Pulmonary artery endothelial cell (primary cell): ENCODE results near the gene KCTD20. TPM values are rescaled to one million over a fixed set of nuclear protein-coding genes. Genes with fewer than 3 reads are reported as not detected.

Source experiments
- DNase-seq: peaks from one replicate; pipeline ENCODE4 v3.0.0-alpha.2; 2011; ENCODE audit warnings: low read depth, low spot score
- total RNA-seq: library from RNA; depleted of rRNA; stranded (reverse); fragments of >200 nt; gene quantifications from 2 replicates; pipeline ENCODE4 v1.2.3, GENCODE V29; 2014

KCTD20 gene
- total RNA-seq, 1 donor from 2014 or later, result 79.6 TPM

DNA sequence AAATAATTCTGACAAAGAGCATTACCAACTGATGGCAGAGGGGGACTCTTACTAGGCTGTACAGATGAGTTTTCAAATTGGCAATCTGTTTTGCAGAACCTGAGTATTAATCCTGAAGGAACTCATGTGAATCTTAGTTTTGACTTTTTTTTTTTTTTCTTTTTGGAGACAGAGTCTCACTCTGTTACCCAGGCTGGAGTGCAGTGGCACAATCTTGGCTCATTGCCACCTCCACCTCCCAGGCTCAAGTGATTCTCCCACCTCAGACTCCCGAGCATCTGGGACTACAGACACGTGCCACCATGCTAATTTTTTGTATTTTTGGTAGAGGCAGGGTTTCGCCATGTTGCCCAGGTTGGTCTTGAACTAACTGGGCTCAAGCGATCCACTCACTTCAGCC lies 49.3 kb downstream of the KCTD20 start:
- no peak for DNase-seq

DNA sequence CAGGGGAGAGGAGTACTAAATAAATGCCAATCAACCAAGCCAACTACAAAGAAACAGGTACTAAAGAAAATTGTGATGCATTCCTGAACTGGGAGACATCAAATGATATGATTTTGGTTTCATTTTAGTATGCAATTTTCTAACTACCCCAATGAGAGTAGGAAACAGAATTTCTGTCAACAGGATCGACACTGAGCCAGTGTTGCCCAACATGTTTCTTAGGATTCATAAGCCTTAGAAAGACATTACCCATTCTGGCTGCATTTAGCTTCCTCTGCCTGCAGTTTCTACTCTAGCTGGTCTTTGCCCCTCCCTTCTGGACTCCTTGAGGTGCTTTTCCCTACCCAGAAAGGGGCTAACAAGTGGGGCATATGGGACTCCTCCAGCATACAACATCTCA lies 49.8 kb downstream of the KCTD20 start:
- DNase-seq, result no peak

DNA sequence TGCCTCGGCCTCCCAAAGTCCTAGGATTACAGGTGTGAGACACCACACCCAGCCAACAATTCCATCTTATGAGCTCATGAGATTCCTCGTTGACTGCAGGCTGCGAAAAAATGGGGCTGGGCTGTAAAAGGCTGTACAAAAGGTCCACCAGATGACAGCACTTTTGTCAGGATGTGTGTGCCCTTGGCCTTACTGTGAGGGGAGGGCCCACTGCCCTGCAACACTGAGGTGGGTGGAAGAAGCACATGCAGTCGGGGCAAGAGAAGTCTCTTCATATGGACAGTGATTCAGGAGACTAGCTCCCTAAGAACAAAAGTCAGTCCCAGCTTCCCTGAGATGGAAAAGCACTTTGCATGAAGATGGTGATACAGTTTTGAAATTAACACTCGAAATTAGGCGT lies 50.5 kb downstream of the KCTD20 start:
- no peak for DNase-seq

DNA sequence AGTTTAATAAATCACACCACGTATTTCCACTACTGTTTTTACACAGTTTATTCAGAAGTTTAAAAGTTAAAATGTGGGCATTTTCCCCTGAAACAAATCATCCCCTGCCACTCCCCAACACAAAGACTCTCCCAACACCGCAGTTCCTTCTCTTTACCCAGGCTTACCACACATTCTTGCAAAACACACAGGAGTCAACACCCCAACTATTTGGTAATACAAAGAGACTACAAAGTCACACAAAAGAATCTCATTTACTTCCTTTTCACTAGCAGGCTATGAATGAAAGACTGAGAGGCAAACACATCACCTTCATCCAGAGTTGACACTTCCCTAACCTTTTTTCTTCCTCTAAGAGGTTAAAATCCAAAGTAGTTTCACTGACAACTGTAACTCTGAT lies 51.1 kb downstream of the KCTD20 start:
- DNase-seq, result no peak

DNA sequence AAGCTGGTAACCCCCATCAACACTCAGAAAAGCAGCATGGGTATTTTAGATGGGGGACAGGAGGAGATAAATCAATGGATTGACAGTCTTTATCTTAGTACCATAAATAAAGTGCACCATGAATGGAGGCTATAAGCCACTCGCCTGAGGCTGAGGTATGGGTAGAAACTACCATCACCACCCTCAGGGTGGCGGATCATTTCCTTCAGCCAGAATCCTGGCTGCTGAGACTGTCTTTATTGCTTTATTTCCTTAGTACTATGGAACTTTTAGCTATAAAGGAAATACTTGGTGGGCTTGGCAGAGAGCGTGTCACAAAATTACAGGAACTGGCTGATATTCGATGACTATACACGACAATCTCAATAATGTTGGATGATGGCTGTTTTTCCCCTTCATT lies 52.3 kb downstream of the KCTD20 start:
- no peak for DNase-seq

DNA sequence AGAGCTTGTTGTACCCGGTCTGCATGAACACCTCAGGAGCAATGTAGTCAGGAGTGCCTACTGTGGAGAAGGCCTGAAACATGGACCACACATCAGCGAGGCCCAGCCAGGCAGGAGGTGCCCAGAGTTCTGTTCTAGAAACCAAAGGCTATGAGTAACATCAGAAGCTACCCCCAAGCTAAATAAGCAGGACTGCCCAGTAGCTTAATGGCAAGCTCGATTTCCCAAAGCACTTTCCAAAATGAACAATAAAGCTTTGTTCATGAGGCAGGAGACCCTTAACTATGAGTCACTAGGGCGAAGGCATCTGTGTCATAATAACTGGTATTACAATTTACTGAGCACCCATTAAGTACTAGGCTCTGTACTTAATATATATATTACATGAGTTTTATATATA lies 57.1 kb downstream of the KCTD20 start:
- DNase-seq, result no peak

DNA sequence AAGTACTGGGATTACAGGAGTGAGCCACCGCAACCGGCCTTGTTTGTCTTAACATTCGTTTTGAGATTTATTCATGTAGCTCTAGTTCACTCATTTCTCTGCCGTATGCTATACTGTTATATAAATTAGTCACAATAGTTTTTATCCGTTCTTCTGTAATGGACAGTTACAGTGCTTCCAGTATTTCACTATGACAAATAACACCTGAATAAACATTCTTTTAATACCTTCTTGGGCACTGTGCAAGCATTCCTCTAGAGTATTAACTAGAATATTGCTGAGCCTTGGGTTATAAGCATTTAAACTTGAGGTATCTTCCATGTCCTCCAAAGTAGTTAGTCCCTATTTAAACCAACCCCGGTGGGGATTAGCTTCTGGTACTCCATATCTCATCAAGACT lies 58.9 kb downstream of the KCTD20 start:
- DNase-seq, result no peak

DNA sequence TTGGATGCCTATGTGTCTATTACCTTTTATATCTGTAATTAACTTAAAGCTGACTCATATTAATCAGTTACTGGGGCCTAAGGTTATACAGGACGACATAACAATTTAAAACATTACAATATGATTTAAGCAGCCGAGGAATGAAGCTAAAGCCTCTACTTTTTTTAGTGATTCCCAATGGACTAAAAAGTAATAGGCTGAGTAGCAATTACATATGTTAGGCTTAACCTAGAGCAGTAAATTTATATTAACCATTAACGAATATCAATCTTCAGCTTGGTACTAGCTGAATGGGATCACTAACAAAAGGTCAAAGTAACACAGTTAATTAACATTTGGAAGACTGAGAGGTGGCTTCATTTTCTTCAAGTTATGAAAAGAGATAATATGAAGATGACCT lies 61.4 kb downstream of the KCTD20 start:
- no peak for DNase-seq

DNA sequence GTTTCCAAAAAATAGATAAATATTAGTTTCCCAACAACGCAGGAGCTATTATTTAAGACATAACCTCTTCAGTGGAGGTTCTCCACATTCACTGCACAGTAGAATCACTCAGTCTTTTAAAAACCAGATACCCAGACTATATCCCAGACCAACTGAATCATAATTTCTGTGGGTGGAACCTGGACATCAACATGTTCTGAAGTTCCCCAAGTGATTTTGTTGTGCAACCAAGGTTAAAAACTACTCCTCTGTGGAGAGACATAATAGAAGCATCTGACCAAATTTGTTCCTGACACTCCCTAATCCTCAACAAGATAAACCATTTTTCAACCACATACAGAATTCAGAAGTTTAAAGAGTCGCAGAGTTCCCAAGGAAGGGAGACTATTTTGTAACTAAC lies 62.2 kb downstream of the KCTD20 start:
- no peak for DNase-seq

DNA sequence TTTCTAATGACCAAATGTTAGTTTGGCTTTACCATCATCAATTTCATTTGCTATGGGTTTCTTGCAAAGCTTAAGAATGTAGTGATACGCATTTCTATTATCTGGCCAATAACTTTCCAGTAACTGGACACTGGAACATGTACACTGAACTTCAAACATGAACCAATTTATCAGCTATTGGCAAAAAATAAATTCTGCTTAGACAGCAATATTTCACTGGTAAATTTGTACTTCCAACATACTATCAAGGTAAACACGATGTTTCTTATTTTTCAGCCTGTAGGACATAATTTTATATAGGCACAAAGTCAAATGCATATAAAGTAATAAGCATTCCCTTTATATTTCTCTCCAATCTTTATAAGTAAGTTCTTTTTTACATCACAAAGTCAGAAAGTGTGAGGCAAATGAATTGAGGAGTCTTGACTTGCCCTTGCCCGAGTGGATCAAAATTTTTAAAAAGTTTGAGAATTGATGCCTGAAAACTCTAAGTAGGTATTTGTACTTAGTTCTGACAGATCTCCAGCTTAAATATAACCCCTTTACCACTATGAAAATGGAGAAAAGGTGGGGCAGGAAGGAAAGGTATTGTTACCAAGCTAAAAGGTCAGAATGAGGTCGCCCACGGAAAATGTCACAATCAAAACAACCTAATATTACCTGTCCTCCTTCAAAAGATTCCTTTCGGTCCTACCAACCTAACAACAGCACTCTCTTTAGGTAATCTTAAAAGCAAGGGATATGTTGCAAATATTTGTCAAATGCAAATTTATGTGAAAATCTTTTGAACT lies 63.1 kb downstream of the KCTD20 start:
- no peak for DNase-seq

DNA sequence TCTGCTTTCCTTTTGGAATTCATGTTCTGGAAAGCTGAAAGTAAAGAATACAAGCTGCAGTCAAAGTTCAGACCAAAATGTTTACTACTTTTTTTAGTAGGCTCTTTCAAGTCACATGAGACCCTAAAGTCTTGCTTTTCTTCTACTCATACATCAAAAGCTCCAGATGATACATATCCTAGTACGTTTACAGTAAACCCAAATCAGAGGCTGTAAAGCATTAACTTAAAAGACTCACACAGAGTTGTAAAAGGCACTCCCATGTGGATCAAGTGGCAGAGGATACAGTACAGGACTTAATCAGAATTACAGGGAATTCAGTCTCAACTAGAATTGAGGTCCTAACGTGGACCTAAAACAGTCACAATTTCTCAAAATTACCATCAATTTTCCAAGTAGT lies 63.8 kb downstream of the KCTD20 start:
- no peak for DNase-seq

DNA sequence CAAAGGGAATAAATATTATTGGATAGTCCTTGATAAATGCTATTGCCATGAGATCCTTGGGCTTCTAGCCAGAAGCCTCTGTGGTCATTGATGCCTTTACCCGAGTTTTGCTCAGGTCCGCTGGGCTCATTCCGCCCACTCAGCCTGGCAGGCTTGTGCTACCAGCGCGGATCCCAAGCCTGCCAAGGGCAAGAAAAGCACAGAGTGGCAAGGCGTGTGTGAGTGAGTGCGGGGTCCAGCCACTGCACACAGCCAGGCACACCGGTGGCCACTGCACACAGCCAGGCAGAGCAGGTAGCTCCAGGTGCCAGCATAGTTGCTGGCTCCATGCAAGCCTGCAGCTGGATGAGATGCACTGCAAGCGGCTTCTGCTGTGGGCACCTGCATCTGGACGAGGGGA lies 65.7 kb downstream of the KCTD20 start:
- DNase-seq, result no peak

DNA sequence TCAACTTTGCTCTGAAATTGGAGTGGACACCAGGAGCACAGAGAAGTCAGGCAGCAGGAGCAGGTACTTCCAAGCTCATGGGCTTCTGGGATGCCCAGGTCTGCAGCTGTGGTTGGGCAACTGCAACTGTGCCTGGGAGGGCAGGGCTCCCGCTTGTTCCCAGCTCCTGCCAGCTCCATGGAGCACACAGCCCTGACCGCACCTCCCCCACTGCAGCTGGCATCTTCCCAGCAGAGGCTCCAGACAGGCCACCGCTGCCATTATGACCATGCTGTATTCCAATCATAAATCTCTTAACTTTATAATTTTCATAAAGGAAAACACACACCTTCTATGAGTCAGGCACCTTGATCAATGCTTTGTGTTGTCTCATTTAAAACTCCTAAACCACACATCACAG lies 67.6 kb downstream of the KCTD20 start:
- no peak for DNase-seq

DNA sequence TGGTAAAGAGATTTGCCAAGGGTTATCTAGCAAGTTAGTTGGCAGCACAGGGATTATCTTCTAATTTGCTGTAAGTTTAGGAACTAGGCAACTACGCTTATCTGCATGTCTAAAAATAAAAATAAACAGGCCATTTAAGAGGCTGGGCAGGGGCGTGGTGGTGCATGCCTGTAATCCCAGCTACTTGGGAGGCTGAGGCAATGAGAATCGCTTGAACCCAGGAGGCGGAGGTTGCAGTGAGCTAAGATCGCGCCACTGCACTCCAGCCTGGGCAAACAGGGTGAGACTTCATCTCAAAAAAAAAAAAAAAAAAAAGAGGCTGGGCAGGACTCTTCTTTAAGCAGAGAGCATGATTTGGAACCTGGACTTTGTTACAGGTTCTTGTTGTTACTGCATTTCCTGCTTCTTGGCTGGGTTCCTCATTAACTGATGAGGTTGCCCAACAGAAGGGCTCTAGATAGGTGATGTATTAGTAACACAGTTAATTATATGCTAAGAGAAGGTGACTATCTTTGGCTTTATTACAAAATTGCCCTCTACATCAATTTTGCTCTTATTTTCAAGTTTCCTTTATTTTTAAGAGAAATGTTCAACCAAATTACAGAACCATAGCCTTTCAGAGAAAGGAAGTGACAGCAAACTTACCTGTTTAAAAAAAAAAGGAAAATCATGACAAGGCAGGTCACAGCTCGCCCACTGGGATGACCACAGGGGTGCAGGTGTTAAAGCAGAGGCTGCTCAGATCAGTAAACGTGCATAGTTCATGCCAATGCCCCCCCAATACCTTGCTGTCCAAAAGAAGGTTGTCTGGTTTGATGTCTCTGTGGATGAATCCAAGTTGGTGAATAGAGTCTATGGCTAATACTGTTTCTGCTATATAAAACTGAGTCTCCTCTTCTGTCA lies 72.0 kb downstream of the KCTD20 start:
- no peak for DNase-seq

DNA sequence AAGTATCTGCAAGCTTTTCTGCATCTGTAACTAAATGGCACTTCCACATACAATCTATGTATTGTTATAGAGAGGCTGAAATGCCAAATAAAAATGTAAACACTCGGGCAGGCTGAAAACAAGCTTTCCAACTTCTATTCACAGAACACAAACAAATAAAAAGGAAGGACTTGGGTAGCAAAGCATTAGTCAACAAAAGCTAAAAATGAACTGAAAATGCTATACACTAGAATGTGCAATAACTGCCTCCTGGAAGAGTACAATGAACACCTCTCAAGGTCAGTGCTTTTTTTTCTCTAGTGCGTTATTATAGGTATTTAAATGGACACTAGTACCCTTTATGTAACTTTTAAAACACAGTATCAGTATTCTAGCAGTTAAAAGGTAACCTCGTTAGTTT lies 73.0 kb downstream of the KCTD20 start:
- DNase-seq, result no peak

DNA sequence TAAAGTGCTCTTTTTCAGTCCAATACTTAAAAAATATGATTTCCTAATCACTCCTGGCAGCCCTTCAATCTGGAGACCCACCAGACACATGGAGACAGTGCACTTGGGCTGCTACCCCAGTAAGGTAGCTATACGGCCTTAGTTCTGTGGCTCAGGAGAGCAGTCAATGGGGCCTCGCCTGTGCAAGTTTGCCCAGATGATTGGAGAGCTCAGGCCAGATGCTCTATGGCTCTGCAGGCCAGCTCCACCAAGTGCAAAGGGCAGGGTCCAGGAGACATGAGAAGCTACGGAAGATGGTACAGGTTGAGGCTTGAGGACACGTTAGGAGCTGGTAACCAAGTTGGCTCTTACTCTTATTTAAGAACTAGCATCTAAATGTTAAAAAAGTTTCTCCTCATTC lies 73.8 kb downstream of the KCTD20 start:
- DNase-seq, result no peak

DNA sequence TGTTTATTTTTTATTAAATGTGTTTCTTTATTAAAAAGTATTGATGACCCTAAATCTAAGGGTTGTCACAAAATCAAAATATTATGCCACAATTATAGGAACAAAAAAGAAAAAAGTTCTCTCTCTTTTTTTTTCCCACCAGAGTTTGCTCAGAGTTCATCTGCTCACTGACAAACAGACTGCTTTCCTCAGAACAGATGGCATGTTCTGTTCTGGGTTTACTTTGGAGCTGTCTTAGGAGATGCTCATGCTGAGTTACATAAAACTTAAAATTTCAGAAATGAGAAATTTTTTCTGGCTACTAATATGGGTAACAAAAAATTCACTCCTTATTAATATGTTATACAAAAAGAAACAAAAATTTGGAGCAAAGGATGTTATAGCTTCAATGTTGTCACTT lies 74.2 kb downstream of the KCTD20 start:
- no peak for DNase-seq

DNA sequence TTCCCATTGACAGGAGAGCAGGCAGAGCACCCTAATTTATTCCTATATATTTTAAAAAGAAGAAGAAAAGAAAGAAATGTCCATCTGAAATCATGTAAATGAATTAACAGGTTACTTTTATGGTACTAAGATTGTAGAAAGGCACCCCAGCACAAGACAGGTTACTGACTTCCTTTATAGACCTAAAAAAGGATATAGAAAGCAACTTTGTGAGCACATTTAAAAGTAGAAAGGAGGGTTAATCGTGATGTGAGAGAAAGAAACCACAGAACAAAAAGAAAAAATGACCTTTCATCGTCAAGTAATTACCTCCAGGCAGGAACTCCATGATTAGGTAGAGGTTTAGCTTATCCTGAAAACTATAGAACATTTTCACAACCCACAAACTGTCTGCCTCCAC lies 74.6 kb downstream of the KCTD20 start:
- no peak for DNase-seq

DNA sequence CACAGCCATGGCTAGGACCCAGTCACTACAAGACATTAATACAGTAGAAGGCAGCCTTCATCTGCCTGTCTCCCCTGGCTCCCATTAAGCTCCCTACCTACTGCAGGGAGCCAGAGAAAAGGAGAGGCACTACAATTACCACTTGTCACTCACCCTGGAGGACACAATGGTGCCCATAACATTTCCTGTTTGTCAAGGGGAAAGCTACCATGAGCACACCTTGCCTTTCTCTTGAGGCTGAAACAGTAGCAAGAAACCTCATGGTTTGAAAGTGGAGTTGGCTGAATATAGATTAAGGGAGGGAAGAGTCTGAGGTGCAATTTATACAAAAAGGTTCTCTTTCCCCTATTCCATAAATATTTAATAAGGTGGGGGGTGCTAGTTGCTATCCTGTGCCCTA lies 76.6 kb downstream of the KCTD20 start:
- no peak for DNase-seq

DNA sequence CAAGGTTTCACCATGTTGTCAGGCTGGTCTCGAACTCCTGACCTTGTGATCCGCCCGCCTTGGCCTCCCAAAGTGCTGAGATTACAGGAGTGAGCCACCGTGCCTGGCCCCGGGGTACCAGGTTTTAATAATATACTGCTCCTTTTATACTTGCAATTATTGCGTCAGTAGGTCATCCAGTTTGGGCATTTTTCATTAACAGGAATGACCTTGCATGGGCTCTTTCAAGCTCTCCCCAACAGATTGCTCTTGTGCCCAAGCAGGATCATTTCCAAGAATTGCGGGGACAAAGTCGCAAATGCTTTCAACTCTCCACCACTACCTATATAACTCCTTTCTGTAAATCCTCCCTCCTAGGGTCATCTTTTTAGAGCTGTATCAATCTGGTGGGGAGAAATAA lies 80.7 kb downstream of the KCTD20 start:
- no peak for DNase-seq

DNA sequence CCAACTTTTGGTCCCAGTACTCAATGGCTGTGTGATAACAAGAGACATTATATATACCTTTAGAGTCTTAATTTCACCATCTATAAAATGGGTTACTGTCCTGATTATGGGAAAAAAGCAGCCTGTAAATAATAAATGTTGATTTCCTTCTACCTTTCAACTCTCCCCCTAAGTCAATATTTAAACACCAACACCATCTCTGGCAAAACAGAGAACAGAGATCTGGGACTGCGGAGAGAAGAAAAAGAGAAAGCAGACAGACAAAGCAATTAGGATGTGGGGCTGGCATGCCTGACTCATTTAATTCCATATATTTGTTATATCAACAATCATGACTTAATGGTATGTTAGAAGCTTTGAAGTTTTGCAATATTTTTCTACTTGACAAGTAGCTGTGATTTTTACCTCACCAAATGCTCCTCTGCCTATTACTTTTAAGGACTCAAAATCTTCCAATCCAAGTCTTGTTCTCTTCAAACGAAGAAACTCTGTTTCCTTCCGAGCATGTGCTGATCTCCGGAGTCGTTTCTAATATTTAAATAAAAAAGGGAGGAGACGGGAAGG lies 81.2 kb downstream of the KCTD20 start:
- DNase-seq, result no peak

DNA sequence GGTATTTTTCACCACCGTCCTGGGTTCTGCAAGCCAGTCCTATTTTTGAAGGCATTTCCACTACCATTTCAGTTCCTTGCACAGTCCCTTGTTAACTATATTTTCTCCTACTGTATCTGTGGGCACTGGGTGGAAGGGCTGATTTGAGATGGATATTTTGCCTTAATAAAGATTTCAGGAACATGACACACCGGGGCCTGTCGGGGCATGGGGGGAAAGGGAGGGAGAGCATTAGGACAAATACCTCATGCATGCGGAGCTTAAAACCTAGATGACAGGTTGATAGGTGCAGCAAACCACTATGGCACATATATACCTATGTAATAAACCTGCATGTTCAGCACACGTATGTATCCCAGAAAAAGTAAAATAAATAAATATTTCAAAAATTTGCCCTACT lies 82.1 kb downstream of the KCTD20 start:
- no peak for DNase-seq

DNA sequence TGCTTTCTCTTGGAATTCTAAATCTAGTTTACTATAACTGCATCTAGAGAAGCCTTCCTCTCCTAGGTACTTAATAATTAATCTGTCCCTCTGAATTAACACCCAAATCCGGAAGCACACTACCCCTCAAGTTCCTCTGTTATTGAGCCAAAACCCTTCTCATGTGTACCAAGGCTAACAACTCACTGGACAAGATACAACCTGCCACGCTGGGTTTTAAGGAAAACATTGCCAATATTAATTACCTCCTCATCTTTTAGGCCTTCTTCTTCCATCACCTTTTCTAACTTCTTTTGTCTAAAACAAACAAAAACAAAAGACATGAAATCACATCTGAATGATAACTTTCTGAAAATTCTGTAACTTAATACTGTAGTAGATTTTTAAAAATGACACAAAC lies 82.5 kb downstream of the KCTD20 start:
- no peak for DNase-seq
